Measurements from ENCODE around the gene SVOPL. TPM values are rescaled to one million over a fixed set of nuclear protein-coding genes. Genes with fewer than 3 reads are reported as not detected.

The SVOPL gene
- total RNA-seq, 2 experiments from 2014 or later: 3.5 to 4.3 TPM

GRCh38 chr7:138587485-138587884, 113.7 kb downstream of the SVOPL start:
- no peaks in the 10 kb centered on the region for H3K4me1 Mint-ChIP-seq (ENCODE audit: low read depth)
- peaks cover 54% of the 10 kb centered on the region for H3K36me3 Mint-ChIP-seq (ENCODE audit: low read depth)
- CTCF ChIA-PET: no interaction called here
- DNase-seq (no peak), ATAC-seq (no peak)
- POLR2A ChIA-PET: no interaction called here
- H3K27ac Mint-ChIP-seq: no peak overlapping the region
- no peaks in the 10 kb centered on the region for H3K9me3 Mint-ChIP-seq (ENCODE audit: insufficient read depth)
- H3K27me3 Mint-ChIP-seq (ENCODE audit: low read depth): no peaks in the 10 kb centered on the region
- H3K4me3 Mint-ChIP-seq: no peak overlapping the region

DNA sequence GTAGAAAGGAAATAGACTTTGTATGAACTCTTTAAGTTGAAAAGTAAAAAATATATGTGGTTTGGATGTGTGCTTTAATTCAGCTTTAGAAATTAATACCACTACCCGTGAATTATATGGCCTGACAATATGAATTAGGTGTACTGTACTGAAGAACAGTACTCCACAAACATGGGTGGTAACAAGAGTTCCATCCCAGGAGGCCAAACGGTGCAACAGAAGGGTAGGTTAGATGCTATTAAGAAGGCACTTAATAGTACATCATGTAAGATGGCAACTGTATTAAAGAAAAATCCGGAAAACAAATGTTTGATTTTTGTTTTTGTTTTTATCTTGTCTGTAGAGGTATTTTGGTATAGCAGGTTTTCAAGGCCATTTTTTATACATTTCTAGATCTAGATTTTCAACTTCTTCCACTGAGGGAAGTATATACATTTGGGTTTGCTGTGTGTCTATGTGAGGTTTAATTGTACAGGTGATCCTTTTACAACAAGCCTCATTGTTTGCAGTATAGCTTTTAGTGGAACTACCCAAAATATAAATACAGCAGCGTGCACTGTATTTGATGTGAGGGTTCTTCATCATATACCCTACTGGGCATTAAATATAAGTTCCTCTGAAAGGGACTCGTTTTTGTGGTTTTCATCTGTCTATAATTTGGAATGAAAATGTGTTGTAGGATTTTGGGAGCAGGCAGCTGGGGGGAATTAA, 115.7 kb downstream of the SVOPL start:
- Mint-ChIP-seq H3K36me3 (ENCODE audit: low read depth) (peaks cover 64% of the 10 kb centered on the region), H3K4me1 (ENCODE audit: low read depth) (no peaks in the 10 kb centered on the region), H3K27me3 (ENCODE audit: low read depth) (no peaks in the 10 kb centered on the region), H3K27ac (no peak overlapping the region), H3K4me3 (no peak overlapping the region), H3K9me3 (ENCODE audit: insufficient read depth) (no peaks in the 10 kb centered on the region)
- ChIA-PET POLR2A (no interaction called here), CTCF (no interaction called here)
- ATAC-seq: no peak
- DNase-seq: no peak

GRCh38 chr7:138584696-138585095, 116.5 kb downstream of the SVOPL start:
- DNase-seq (no peak), ATAC-seq (no peak)
- CTCF ChIA-PET: no interaction called here
- H3K27ac Mint-ChIP-seq: no peak overlapping the region
- H3K36me3 Mint-ChIP-seq (ENCODE audit: low read depth): peaks cover 71% of the 10 kb centered on the region
- no peaks in the 10 kb centered on the region for H3K27me3 Mint-ChIP-seq (ENCODE audit: low read depth)
- POLR2A ChIA-PET: no interaction called here
- no peak overlapping the region for H3K4me3 Mint-ChIP-seq
- H3K4me1 Mint-ChIP-seq (ENCODE audit: low read depth): no peaks in the 10 kb centered on the region
- no peaks in the 10 kb centered on the region for H3K9me3 Mint-ChIP-seq (ENCODE audit: insufficient read depth)

GRCh38 chr7:138584283-138584682, 116.9 kb downstream of the SVOPL start:
- no peak overlapping the region for H3K27ac Mint-ChIP-seq
- ChIA-PET CTCF (no interaction called here), POLR2A (no interaction called here)
- DNase-seq: no peak
- ATAC-seq: no peak
- peaks cover 73% of the 10 kb centered on the region for H3K36me3 Mint-ChIP-seq (ENCODE audit: low read depth)
- no peaks in the 10 kb centered on the region for H3K9me3 Mint-ChIP-seq (ENCODE audit: insufficient read depth)
- no peaks in the 10 kb centered on the region for H3K4me1 Mint-ChIP-seq (ENCODE audit: low read depth)
- no peaks in the 10 kb centered on the region for H3K27me3 Mint-ChIP-seq (ENCODE audit: low read depth)
- no peak overlapping the region for H3K4me3 Mint-ChIP-seq

DNA sequence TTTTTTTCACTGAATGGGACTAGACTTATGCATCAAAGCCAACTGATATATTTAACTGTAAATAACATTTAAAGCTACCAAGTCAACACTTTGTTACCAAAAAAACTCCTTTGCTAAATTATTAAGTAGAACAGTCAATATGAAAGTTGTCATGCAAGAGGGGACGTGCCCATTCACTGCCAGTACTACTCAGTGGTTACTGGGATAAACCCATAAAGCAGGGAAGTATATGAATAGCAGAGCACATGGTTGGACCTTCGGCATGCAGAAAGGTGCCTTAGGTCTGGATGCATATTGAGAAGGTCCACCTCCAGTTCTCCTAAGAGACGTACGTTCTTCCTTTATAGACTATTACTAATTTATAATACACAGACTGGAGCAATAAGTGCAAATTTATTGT, 120.1 kb downstream of the SVOPL start:
- ChIA-PET POLR2A (no interaction called here), CTCF (no interaction called here)
- Mint-ChIP-seq H3K4me1 (ENCODE audit: low read depth) (no peaks in the 10 kb centered on the region), H3K27ac (no peak overlapping the region), H3K27me3 (ENCODE audit: low read depth) (no peaks in the 10 kb centered on the region), H3K4me3 (no peak overlapping the region), H3K9me3 (ENCODE audit: insufficient read depth) (no peaks in the 10 kb centered on the region), H3K36me3 (ENCODE audit: low read depth) (peaks cover 77% of the 10 kb centered on the region)
- DNase-seq (no peak), ATAC-seq (no peak)

GRCh38 chr7:138579671-138580070, 121.5 kb downstream of the SVOPL start:
- H3K36me3 Mint-ChIP-seq (ENCODE audit: low read depth): peaks cover 70% of the 10 kb centered on the region
- H3K27ac Mint-ChIP-seq: no peak overlapping the region
- ATAC-seq (no peak), DNase-seq (no peak)
- ChIA-PET POLR2A (no interaction called here), CTCF (no interaction called here)
- H3K27me3 Mint-ChIP-seq (ENCODE audit: low read depth): no peaks in the 10 kb centered on the region
- no peak overlapping the region for H3K4me3 Mint-ChIP-seq
- no peaks in the 10 kb centered on the region for H3K9me3 Mint-ChIP-seq (ENCODE audit: insufficient read depth)
- H3K4me1 Mint-ChIP-seq (ENCODE audit: low read depth): no peaks in the 10 kb centered on the region

GRCh38 chr7:138579136-138579535, 122.0 kb downstream of the SVOPL start:
- POLR2A ChIA-PET: no interaction called here
- H3K4me3 Mint-ChIP-seq: no peak overlapping the region
- H3K9me3 Mint-ChIP-seq (ENCODE audit: insufficient read depth): no peaks in the 10 kb centered on the region
- no peak overlapping the region for H3K27ac Mint-ChIP-seq
- H3K4me1 Mint-ChIP-seq (ENCODE audit: low read depth): no peaks in the 10 kb centered on the region
- ATAC-seq (no peak), DNase-seq (no peak)
- peaks cover 67% of the 10 kb centered on the region for H3K36me3 Mint-ChIP-seq (ENCODE audit: low read depth)
- no peaks in the 10 kb centered on the region for H3K27me3 Mint-ChIP-seq (ENCODE audit: low read depth)
- CTCF ChIA-PET: no interaction called here

- ATAC-seq (no peak), DNase-seq (no peak)
- H3K27me3 Mint-ChIP-seq (ENCODE audit: low read depth): no peaks in the 10 kb centered on the region
- no peak overlapping the region for H3K27ac Mint-ChIP-seq
- H3K9me3 Mint-ChIP-seq (ENCODE audit: insufficient read depth): no peaks in the 10 kb centered on the region
- H3K4me1 Mint-ChIP-seq (ENCODE audit: low read depth): no peaks in the 10 kb centered on the region
- H3K36me3 Mint-ChIP-seq (ENCODE audit: low read depth): peaks cover 67% of the 10 kb centered on the region
- H3K4me3 Mint-ChIP-seq: no peak overlapping the region
- ChIA-PET POLR2A (no interaction called here), CTCF (no interaction called here)
Measured at GRCh38 chr7:138575897-138576428, 125.2 kb downstream of the SVOPL start.

DNA sequence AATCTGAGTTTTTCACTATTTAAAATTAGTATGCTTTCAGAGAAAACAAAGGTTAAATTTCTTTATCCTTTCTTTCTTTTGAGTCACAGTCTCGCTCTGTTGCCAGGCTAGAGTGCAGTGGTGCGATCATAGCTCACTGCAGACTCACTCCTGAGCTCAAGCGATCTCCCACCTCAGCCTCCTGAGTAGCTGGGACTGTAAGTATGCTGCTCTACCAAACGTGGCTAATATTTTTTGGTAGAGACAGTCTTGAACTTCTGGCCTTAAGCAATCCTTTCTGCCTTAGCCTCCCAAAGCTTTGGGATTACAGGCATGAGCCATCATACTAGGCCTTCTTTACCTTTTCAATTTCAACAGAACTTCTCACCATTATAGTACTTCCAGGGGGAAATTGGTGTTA, 127.4 kb downstream of the SVOPL start:
- DNase-seq: no peak
- no peaks in the 10 kb centered on the region for H3K9me3 Mint-ChIP-seq (ENCODE audit: insufficient read depth)
- ChIA-PET POLR2A (no interaction called here), CTCF (interaction anchor here (1.3 kb wide), 1 partner anchor 165 kb away, joined by 4 read pairs; no protein-coding TSS in a partner anchor)
- peaks cover 64% of the 10 kb centered on the region for H3K36me3 Mint-ChIP-seq (ENCODE audit: low read depth)
- H3K4me3 Mint-ChIP-seq: no peak overlapping the region
- no peaks in the 10 kb centered on the region for H3K27me3 Mint-ChIP-seq (ENCODE audit: low read depth)
- no peak for ATAC-seq
- H3K27ac Mint-ChIP-seq: no peak overlapping the region
- no peaks in the 10 kb centered on the region for H3K4me1 Mint-ChIP-seq (ENCODE audit: low read depth)

GRCh38 chr7:138570715-138571114, 130.4 kb downstream of the SVOPL start:
- Mint-ChIP-seq H3K4me3 (no peak overlapping the region), H3K27ac (no peak overlapping the region), H3K27me3 (ENCODE audit: low read depth) (no peaks in the 10 kb centered on the region), H3K4me1 (ENCODE audit: low read depth) (no peaks in the 10 kb centered on the region), H3K9me3 (ENCODE audit: insufficient read depth) (peaks cover 11% of the 10 kb centered on the region), H3K36me3 (ENCODE audit: low read depth) (peaks cover 64% of the 10 kb centered on the region)
- ATAC-seq (no peak), DNase-seq (no peak)
- ChIA-PET CTCF (no interaction called here), POLR2A (no interaction called here)

- peaks cover 24% of the 10 kb centered on the region for H3K9me3 Mint-ChIP-seq (ENCODE audit: insufficient read depth)
- no peak overlapping the region for H3K4me3 Mint-ChIP-seq
- DNase-seq (no peak), ATAC-seq (no peak)
- peaks cover 73% of the 10 kb centered on the region for H3K36me3 Mint-ChIP-seq (ENCODE audit: low read depth)
- no peaks in the 10 kb centered on the region for H3K4me1 Mint-ChIP-seq (ENCODE audit: low read depth)
- no peak overlapping the region for H3K27ac Mint-ChIP-seq
- ChIA-PET POLR2A (no interaction called here), CTCF (no interaction called here)
- no peaks in the 10 kb centered on the region for H3K27me3 Mint-ChIP-seq (ENCODE audit: low read depth)
Measured at GRCh38 chr7:138569418-138569817, 131.7 kb downstream of the SVOPL start.

DNA sequence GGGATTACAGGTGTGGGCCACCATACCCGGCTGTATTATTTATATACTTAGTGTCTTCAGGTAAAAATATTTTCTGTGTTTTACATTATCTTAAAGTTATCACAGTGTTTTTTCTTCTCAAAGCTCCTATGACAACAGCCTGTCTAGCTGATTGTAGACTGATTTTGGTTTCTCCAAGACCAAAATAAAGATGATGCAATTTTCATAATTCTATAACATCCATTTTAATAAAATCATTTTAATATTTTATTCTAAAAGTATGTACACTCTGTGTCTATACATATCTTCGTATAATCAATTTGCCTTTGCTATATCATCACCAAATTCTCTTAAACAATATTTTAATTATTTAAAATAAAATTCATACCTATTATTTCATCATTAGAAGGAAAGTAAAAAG, 132.5 kb downstream of the SVOPL start:
- Mint-ChIP-seq H3K4me3 (no peak overlapping the region), H3K27me3 (ENCODE audit: low read depth) (no peaks in the 10 kb centered on the region), H3K27ac (no peak overlapping the region), H3K9me3 (ENCODE audit: insufficient read depth) (peaks cover 28% of the 10 kb centered on the region), H3K4me1 (ENCODE audit: low read depth) (no peaks in the 10 kb centered on the region), H3K36me3 (ENCODE audit: low read depth) (peaks cover 74% of the 10 kb centered on the region)
- POLR2A ChIA-PET: no interaction called here
- DNase-seq (no peak), ATAC-seq (no peak)
- CTCF ChIA-PET: interaction anchor here (0.9 kb wide), 1 partner anchor 13 kb away, joined by 3 read pairs; no protein-coding TSS in a partner anchor

All from activated CD8-positive, alpha-beta T cell treated with anti-CD3 and anti-CD28 coated beads, Interleukin-2, amount 10 ng/mL, durations not matched to agents 7 days and 5 days (primary cell).